GM21390 (cell line): ENCODE data around the gene CD1B.
"Not testable (repeated sequence)": the region's sequence is repeated elsewhere in the genome, so short reads cannot be mapped to it uniquely, and the experiment has no call there.

Source experiments
- ATAC-seq: cut with Tn5 transposase; IDR thresholded peaks from one replicate; pipeline ENCODE4 v1.9.1; 2021; ENCODE audit not compliant: unreplicated experiment

Gene CD1B

DNA sequence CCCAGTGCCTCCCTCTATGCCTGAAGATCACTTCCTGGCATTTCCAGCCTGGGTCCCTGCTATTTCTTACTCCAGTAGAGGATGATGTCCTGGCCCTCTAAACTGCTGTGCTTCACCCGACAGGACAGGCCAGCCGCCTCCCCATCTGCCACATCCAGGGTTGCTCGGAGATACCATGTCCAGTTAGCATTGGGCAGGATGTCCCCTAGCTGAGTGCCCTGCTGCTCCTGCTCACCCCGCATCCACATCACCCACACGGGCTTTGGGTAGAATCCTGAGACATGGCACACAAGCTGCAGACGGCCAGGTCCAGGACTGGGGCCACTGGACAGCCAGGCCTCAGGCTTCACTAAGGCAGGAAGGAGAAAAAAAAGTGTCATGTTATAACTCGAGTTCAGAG, 2.0 kb downstream of the CD1B start:
- ATAC-seq, result no peak

DNA sequence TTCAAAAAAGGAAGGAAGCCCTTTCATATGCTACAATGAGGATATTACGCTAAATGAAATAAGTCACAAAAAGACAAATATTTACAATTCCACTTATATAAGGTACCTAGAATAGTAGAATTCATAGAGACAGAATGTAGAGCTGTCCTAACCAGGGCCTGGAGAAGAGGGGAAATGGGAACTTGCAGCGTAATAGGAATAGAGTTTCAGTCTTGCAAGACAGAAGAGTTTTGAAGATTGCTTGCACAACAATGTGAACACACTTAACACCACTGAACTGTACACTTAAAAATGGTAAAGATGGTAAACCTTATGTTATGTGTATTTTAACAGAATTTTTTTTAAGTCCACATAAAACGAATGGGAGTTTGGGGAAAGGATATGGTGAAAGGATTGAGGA, 2.9 kb downstream of the CD1B start:
- no peak for ATAC-seq

DNA sequence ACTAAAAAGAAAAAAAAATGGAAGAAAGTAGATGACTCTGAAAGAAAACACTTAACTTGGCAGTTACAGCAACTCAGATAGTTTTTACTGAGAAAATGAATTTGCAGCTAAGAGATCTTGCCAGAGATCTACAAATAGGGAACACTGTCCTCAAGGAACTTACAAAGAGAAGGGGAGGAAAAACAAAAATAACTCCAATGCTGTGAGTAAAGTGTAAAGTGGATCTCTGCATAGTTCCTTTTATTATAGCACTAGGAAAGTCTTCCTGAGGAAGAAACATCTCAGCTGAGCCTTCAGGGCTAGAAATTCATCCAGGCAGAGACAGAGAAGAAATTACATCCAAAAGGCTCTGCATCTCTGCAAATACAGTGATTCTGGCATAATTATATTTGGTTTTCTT, 3.9 kb downstream of the CD1B start:
- ATAC-seq, result no peak

DNA sequence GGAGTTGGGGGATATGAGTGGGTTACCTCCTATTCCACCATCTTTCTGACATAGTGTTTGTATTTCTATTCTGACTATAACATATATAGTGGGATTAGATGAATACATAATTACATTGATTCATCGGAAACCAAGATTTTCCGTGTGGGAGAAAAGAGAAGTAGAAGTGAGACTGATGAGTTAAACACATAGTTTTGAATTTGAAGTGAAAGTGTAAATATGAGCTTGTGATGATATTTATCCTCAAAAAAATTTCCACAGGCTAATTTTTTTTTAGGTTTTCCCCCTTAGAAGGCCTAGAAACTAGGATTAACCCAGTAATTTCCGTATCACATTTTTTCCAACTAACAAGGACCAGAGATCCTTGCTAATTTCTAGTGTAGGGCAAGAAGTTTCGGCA, 6.9 kb downstream of the CD1B start:
- ATAC-seq, result no peak

DNA sequence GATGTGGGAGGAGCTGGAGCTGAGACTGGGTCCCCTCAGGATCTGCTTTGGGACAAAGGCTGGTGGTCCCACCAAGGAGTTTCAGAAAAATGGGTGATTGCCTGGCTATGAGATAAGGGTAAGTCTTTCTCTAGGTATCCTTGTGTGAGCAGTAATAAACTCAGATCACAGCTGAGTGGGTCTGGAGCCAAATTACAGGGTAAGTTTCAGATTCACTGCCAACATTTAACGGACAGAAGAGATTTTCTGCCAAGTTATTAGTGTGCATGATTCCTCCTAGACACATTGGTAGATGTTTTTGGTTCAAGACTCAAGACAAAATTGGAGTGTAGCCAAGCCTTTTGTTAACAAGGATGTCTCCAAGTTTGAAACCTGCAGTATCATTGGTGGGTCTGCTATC, 7.5 kb downstream of the CD1B start:
- no peak for ATAC-seq

DNA sequence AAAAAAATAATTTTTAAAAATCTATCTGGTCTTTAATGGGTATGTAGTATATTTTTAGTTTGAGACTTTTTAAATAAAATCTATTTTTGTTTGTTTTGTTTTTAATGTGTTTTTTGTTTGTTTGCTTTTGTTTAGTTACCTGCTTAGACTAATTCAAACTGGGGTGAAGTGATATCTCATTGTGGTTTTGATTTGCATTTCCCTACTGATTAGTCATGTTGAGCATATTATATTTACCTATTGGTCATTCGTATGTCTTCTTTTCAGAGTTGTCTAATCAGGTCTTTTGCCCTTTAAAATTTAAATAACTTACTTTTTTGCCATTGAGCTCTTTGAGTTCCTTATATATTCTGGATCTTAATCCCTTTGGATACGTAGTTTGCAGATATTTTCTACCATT, 20.3 kb downstream of the CD1B start:
- peak; percentile 73 for ATAC-seq

DNA sequence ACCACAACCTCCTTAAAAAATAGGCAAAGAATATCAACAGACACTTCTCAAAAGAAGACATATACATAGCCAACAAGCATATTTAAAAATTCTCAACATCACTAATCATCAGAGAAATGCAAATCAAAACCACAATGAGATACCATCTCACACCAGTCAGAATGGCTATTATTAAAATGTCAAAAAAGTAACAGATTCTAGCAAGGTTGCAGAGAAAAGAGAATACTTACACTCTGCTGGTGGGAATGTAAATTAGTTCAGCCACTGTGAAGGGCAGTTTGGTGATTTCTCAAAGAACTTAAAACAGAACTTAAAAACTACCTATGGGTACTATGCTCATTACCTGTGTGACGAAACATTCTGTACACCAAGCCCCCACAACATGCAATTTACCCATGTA, 20.7 kb downstream of the CD1B start:
- peak; percentile 78 for ATAC-seq

DNA sequence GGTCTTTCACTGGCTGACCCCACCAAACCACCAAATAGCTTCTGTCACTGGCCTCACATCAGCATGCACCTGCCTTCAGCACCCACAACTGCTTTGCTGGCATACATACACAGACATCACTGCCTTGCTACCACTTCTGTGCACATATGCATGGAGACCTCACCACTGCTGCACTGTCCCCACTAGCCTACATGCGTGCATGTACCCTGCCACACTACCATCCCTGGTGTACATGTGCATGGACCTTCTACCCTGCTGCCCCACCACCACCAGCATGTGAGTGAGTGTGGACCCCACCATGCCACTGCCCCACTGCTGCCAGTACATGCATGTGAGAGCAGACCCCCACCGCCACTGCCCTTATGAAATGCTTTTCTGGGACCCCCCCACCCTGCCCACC, 35.5 kb downstream of the CD1B start:
- no peak for ATAC-seq

DNA sequence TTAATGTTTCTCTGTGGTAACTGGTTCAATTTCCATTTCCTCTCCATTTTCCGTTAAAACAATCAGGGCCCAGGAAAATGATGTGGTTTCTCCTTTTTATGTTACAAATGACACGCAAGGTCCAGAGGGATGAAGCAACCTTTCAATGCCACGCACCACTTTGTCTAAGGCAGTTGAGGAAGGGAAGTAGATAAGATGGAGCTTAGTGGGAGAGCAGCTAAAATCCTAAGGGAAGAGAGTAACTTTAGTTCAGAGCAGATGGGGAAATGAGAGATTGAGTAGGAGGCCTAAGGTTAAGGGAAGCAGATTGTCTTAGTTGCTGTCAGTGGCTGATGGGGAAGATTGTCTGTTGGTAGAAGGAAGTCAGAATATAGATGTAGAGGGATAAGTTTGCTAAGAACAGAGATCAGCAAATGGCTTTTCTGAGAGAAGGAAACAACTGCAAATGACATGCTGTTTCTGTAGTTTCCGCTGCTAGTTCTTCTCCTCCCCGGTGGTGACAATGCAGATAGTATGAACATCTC, 40.9 kb downstream of the CD1B start:
- ATAC-seq, result no peak

DNA sequence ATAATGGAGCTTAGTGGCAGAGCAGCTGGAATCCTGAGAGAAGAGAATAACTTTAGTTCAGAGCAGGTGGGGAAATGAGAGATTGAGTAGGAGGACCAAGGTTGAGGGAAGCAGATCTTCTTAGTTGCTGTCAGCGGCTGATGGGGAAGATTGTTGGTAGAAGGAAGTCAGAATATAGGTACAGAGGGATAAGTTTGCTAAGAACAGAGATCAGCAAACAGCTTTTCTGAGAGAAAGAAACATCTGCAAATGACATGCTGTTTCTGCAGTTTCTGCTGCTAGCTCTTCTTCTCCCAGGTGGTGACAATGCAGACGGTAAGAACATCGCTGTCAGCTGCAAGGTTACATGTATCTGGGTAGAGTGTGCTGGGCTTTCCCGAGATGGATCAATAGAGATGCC, 41.5 kb downstream of the CD1B start, which contains the start of gene CD1C:
TSS of gene CD1C (plus strand) at position 113 of the 400 bp plus-strand sequence. CDS start at position 255, 142 bp downstream.
- no peak for ATAC-seq

DNA sequence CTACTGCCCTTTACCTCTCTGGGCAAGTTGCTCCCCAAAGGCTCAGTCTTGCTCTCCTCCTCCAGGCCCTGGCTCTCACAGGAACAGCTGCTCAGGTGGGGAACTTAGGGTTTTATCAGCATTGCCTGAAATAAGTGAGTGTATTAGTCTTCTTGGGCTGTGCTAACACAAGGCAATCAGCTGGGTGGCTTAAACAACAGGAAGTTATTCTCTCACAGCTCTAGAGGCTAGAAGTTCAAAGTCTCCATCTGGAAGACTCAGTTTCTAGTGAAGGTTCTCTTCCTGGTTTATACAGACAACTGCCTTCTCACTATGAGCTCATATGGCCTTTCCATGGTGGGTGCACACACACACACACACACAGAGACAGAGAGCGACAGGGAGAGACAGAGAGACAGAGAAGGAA, 44.4 kb downstream of the CD1B start:
- ATAC-seq, result no peak

DNA sequence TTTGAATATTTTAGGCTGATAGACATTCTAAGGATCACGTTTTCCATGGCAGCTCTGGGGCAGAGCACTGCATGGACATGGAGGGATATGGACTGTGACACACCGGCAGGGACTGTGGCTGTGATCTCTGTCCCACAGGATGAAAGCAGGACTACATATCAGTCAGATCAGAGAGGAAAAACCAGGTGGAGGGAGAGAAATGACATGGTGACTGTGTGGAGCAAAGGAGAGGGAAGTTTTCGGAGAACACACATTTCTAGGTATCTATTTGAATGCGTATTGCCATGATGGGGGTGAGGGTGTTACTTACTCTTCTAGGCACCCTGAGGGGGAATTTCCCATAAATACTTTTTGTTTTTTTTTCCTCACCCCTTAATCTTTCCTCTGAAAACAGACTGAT, 44.8 kb downstream of the CD1B start:
- no peak for ATAC-seq

DNA sequence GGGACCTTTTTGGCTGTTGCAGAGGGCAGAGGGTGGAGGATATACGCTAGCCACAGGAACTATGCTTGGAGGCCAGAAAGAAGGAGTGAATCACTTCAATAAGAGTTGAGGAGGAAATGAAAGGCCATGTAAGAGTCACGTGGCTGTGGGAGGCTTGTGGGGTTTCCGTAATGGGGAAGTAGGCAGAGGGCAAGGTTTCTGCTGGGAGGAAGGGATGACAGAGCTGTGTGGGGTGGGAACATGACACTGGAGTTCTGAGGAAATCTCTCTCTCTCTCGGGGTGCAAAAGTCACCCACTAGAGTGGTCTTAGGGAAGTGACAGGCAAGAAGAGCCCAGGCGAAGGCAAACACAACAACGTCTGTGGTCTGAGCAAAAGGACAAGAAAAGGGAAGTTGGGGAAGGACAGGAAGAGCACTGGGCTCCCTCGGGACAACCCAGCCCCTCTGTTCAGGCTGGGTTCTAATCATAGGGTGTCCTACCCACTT, 45.5 kb downstream of the CD1B start:
- ATAC-seq, result peak; percentile 68

DNA sequence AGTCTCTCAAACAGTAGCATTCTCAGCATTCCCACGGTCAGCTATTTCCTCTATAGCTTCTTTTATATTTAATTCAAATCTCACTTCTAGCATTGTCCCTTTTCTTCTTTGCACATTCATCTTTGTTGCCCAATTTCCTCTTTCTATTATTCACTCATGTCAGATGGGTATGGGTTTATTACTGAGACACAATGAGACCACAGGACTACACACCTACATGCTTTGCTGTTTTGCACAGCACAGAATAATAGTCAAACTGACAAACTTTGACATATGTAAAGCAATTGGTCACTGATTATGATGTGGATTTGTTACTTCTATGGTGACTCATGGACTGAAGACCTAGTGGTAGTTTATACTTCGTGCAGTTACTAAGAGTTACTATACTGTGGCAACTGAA, 47.4 kb downstream of the CD1B start:
- peak; percentile 42 for ATAC-seq

DNA sequence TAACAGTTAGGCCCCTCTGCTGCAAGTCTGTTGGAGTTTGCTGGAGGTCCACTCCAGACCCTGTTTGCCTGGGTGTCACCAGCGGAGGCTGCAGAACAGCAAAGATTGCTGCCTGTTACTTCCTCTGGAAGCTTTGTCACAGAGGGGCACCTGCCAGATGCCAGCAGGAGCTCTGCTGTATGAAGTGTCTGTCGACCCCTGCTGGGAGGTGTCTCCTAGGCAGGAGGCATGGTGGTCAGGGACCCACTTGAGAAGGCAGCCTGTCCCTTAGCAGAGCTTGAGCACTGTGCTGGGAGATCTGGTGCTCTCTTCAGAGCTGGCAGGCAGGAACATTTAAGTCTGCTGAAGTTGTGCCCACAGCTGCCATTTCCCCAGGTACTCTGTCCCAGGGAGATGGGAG, 48.9 kb downstream of the CD1B start:
- ATAC-seq, result not testable (repeated sequence)
